Endodermal cell (in vitro differentiated cells): ENCODE results near the gene POGLUT3. TPM values are rescaled to one million over a fixed set of nuclear protein-coding genes. Genes with fewer than 3 reads are reported as not detected.

Source experiments
- DNase-seq: peaks from one replicate; pipeline ENCODE4 v3.0.0-alpha.2; 2017
- H3K27ac ChIP-seq: 2 replicates; pipeline ENCODE4 v1.5.1; 2013; ENCODE audit warnings: mild to moderate bottlenecking, low read depth, low read length, moderate library complexity
- H3K27me3 ChIP-seq: 2 replicates; pipeline ENCODE4 v1.6.1; 2013; ENCODE audit warnings: mild to moderate bottlenecking, low read length, moderate library complexity; ENCODE audit not compliant: insufficient read depth, control insufficient read depth, poor library complexity, severe bottlenecking
- H3K36me3 ChIP-seq: 2 replicates; pipeline ENCODE4 v1.7.0; 2013; ENCODE audit warnings: mild to moderate bottlenecking, low read length, moderate library complexity; ENCODE audit not compliant: control insufficient read depth, insufficient read depth
- H3K4me1 ChIP-seq: one replicate; pipeline ENCODE4 v1.7.0; 2013; ENCODE audit warnings: low read length; ENCODE audit not compliant: control insufficient read depth, insufficient read depth
- H3K4me3 ChIP-seq: 2 replicates; pipeline ENCODE4 v1.5.1; 2013; ENCODE audit warnings: mild to moderate bottlenecking, low read length, moderate library complexity
- H3K9ac ChIP-seq: 2 replicates; pipeline ENCODE4 v1.6.1; 2013; ENCODE audit warnings: mild to moderate bottlenecking, low read length, moderate library complexity; ENCODE audit not compliant: poor library complexity, severe bottlenecking; ENCODE audit errors: extremely low read depth
- H3K9me3 ChIP-seq: 2 replicates; pipeline ENCODE4 v1.6.1; 2013; ENCODE audit warnings: mild to moderate bottlenecking, low read length, moderate library complexity; ENCODE audit not compliant: control insufficient read depth
- H3K27ac Mint-ChIP-seq: 2 replicates; pipeline ENCODE4 v1.8.0; 2020; ENCODE audit warnings: mixed read lengths
- H3K27me3 Mint-ChIP-seq: 2 replicates; pipeline ENCODE4 v1.8.0; 2021; ENCODE audit warnings: mild to moderate bottlenecking, mixed read lengths; ENCODE audit not compliant: insufficient read depth
- H3K36me3 Mint-ChIP-seq: 2 replicates; pipeline ENCODE4 v1.8.0; 2020; ENCODE audit warnings: low read depth, mixed read lengths
- H3K4me1 Mint-ChIP-seq: 2 replicates; pipeline ENCODE4 v1.8.0; 2020; ENCODE audit warnings: mixed read lengths
- H3K4me3 Mint-ChIP-seq: 2 replicates; pipeline ENCODE4 v1.8.0; 2020; ENCODE audit warnings: mild to moderate bottlenecking, moderate library complexity, mixed read lengths
- H3K9me3 Mint-ChIP-seq: 2 replicates; pipeline ENCODE4 v1.8.0; 2020; ENCODE audit warnings: mild to moderate bottlenecking, mixed read lengths
- CTCF ChIP-seq: fragments of 200-600 bp; sonication (generic); conservative IDR thresholded peaks from 2 replicates; pipeline ENCODE4 v1.5.0; 2021; ENCODE audit warnings: antibody characterized with exemption, mild to moderate bottlenecking
- WGBS, 2 experiments: methylation state at CpG; one replicate each; pipeline versions ENCODE4 v1.1.5 to v1.1.7; 2013; ENCODE audit warnings: missing lambda C conversion rate in 2 of 2, mixed read lengths in 1 of 2; ENCODE audit not compliant: insufficient coverage in 1 of 2, insufficient read length in 1 of 2; 5-methylcytosine and 5-hydroxymethylcytosine counted together
- total RNA-seq, 2 donors: library from RNA; stranded (reverse); fragmentation: NEBNext Ultra II Directional in 1 of 2; extraction: Animal tissue kit (Norgen Biotek cat#: 25700) in 1 of 2; gene quantifications; 2 replicates in 1 of 2; 3 replicates in 1 of 2; pipeline ENCODE4 v1.2.1, GENCODE V29; 2021

POGLUT3 gene
- total RNA-seq, 2 donors from 2014 or later, result 22.0 to 28.7 TPM

DNA sequence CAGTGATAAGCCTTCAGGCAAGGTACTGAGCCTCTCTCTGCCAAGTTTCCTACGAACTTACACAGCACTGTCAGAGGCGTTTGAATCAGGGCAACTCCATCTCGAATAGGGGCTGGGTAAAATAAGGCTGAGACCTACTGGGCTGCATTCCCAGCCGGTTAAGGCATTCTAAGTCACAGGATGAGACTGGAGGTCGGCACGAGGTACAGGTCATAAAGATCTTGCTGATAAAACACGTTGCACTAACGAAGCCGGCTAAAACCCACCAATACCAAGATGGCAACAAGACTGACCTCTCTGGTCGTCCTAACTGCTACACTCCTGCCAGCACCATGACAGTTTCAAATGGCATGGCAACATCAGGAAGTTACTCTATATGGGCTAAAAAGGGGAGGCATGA, 20.4 kb upstream of the POGLUT3 start:
- no peak overlapping the region for H3K27ac ChIP-seq
- no peaks in the 10 kb centered on the region for H3K27me3 ChIP-seq
- Mint-ChIP-seq H3K9me3 (no peaks in the 10 kb centered on the region), H3K4me1 (no peaks in the 10 kb centered on the region), H3K27me3 (no peaks in the 10 kb centered on the region), H3K4me3 (no peak overlapping the region), H3K27ac (no peak overlapping the region), H3K36me3 (peaks cover 11% of the 10 kb centered on the region)
- H3K4me1 ChIP-seq, result no peaks in the 10 kb centered on the region
- DNase-seq, result no peak
- peaks cover 11% of the 10 kb centered on the region for H3K36me3 ChIP-seq
- H3K9me3 ChIP-seq, result no peaks in the 10 kb centered on the region
- 93 to 96% methylated on average over 10 of the region's 10 CpGs for WGBS, 2 experiments
- H3K4me3 ChIP-seq, result no peak overlapping the region
- H3K9ac ChIP-seq, result no peak overlapping the region
- TF ChIP-seq CTCF, result no peak

- TF ChIP-seq CTCF, result no peak
- no peaks in the 10 kb centered on the region for H3K4me1 Mint-ChIP-seq
- Histone ChIP-seq H3K4me1 (no peaks in the 10 kb centered on the region), H3K4me3 (no peak overlapping the region), H3K27ac (no peak overlapping the region), H3K36me3 (peaks cover 36% of the 10 kb centered on the region), H3K9ac (no peak overlapping the region), H3K9me3 (peaks cover 2% of the 10 kb centered on the region), H3K27me3 (no peaks in the 10 kb centered on the region)
- H3K4me3 Mint-ChIP-seq, result no peak overlapping the region
- no peak overlapping the region for H3K27ac Mint-ChIP-seq
- no peaks in the 10 kb centered on the region for H3K27me3 Mint-ChIP-seq
- H3K36me3 Mint-ChIP-seq, result peaks cover 19% of the 10 kb centered on the region
- no peak for DNase-seq
- WGBS, 2 experiments, result 98 to 100% methylated on average over 3 to 4 of the region's 4 CpGs
- H3K9me3 Mint-ChIP-seq, result no peaks in the 10 kb centered on the region
These were observed 17.9 kb upstream of the POGLUT3 start for GRCh38 chr11:108516125-108516524.

GRCh38 chr11:108512708-108513107, 14.5 kb upstream of the POGLUT3 start:
- no peaks in the 10 kb centered on the region for H3K4me1 ChIP-seq
- no peaks in the 10 kb centered on the region for H3K27me3 ChIP-seq
- Mint-ChIP-seq H3K9me3 (peaks cover 7% of the 10 kb centered on the region), H3K4me1 (no peaks in the 10 kb centered on the region), H3K27me3 (no peaks in the 10 kb centered on the region), H3K4me3 (no peak overlapping the region), H3K36me3 (peaks cover 22% of the 10 kb centered on the region), H3K27ac (no peak overlapping the region)
- TF ChIP-seq CTCF, result no peak
- peaks cover 7% of the 10 kb centered on the region for H3K9me3 ChIP-seq
- no peak overlapping the region for H3K9ac ChIP-seq
- H3K27ac ChIP-seq, result no peak overlapping the region
- no peak overlapping the region for H3K4me3 ChIP-seq
- WGBS, 2 experiments, result 94 to 100% methylated on average over 1 to 2 of the region's 2 CpGs
- DNase-seq, result no peak
- peaks cover 41% of the 10 kb centered on the region for H3K36me3 ChIP-seq
